GM23248 (cell line): ENCODE measurements around the gene INPP5A. TPM values are rescaled to one million over a fixed set of nuclear protein-coding genes. Genes with fewer than 3 reads are reported as not detected.

Experiments
- DNase-seq: peaks from one replicate; pipeline ENCODE4 v3.0.0-alpha.2; 2015
- H2AFZ ChIP-seq: fragments of 200-600 bp; sonication (generic); 2 replicates; pipeline ENCODE4 v1.6.1; 2016; ENCODE audit warnings: antibody characterized with exemption
- H3F3A ChIP-seq: fragments of 200-600 bp; sonication (generic); 2 replicates; pipeline ENCODE4 v1.6.1; 2016; ENCODE audit warnings: mild to moderate bottlenecking, antibody characterized with exemption, mixed run types; ENCODE audit not compliant: insufficient read depth
- H3K27ac ChIP-seq: fragments of 200-600 bp; sonication (generic); 2 replicates; pipeline ENCODE4 v1.5.1; 2016; ENCODE audit warnings: mild to moderate bottlenecking
- H3K27me3 ChIP-seq: fragments of 200-600 bp; sonication (generic); replicated peaks from 2 replicates; pipeline ENCODE4 v1.6.1; 2016; ENCODE audit warnings: mild to moderate bottlenecking; ENCODE audit not compliant: insufficient read depth
- H3K36me3 ChIP-seq: fragments of 200-600 bp; sonication (generic); 2 replicates; pipeline ENCODE4 v1.6.1; 2016; ENCODE audit warnings: low read depth, mild to moderate bottlenecking
- H3K4me1 ChIP-seq: fragments of 200-600 bp; sonication (generic); 2 replicates; pipeline ENCODE4 v1.6.1; 2016; ENCODE audit warnings: mild to moderate bottlenecking; ENCODE audit not compliant: insufficient read depth
- H3K4me2 ChIP-seq: fragments of 200-600 bp; sonication (generic); one replicate; pipeline ENCODE4 v1.6.1; 2016; ENCODE audit warnings: mild to moderate bottlenecking; ENCODE audit not compliant: unreplicated experiment
- H3K4me3 ChIP-seq: fragments of 200-600 bp; sonication (generic); 2 replicates; pipeline ENCODE4 v1.5.1; 2016; ENCODE audit warnings: mild to moderate bottlenecking
- H3K79me2 ChIP-seq: fragments of 200-600 bp; sonication (generic); 2 replicates; pipeline ENCODE4 v1.6.1; 2016; ENCODE audit warnings: mild to moderate bottlenecking; ENCODE audit not compliant: insufficient read depth
- H3K9ac ChIP-seq: fragments of 200-600 bp; sonication (generic); 2 replicates; pipeline ENCODE4 v1.6.1; 2016; ENCODE audit warnings: mild to moderate bottlenecking
- H3K9me2 ChIP-seq: fragments of 200-600 bp; sonication (generic); 2 replicates; pipeline ENCODE4 v1.6.1; 2016; ENCODE audit warnings: mixed run types, mild to moderate bottlenecking, moderate library complexity; ENCODE audit not compliant: insufficient read depth
- H3K9me3 ChIP-seq: fragments of 200-600 bp; sonication (generic); one replicate; pipeline ENCODE4 v1.6.1; 2017; ENCODE audit warnings: low read depth
- H4K20me1 ChIP-seq: fragments of 200-600 bp; sonication (generic); 2 replicates; pipeline ENCODE4 v1.6.0; 2016; ENCODE audit not compliant: insufficient read depth
- EZH2 ChIP-seq: fragments of 200-600 bp; sonication (generic); IDR thresholded peaks from 2 replicates; pipeline ENCODE4 v1.6.1; 2018; ENCODE audit warnings: antibody characterized with exemption, mild to moderate bottlenecking; ENCODE audit not compliant: insufficient read depth, poor library complexity, severe bottlenecking
- EZH2phosphoT487 ChIP-seq: fragments of 200-600 bp; sonication (generic); IDR thresholded peaks from 2 replicates; pipeline ENCODE4 v1.6.1; 2018; ENCODE audit warnings: antibody characterized with exemption, moderate library complexity, mild to moderate bottlenecking, low read depth; ENCODE audit not compliant: insufficient read depth
- WGBS, 2 experiments: methylation state at CpG; one replicate each; pipeline ENCODE4 v1.1.6; 2015 to 2017; ENCODE audit warnings: low lambda C conversion rate in 2 of 2, low coverage in 1 of 2; ENCODE audit errors: missing lambda C conversion rate in 2 of 2; 5-methylcytosine and 5-hydroxymethylcytosine counted together
- in situ Hi-C: fragments of 300-500 bp; cut with MboI; formaldehyde crosslinking; loops from 2 replicates; pipeline ENCODE4 v1.15.0; 2020
- polyA plus RNA-seq: library from polyadenylated mRNA; unstranded; fragments of >200 nt; fragmentation: Nextera tagmentation; extraction: Ambion mirVana; gene quantifications from 2 replicates; pipeline ENCODE4 v1.2.1, GENCODE V29; 2016
- total RNA-seq: library from RNA; depleted of rRNA; stranded (reverse); fragments of >200 nt; shearing (Covaris generic); gene quantifications from 2 replicates; pipeline ENCODE4 v1.2.3, GENCODE V29; 2014

The INPP5A gene
- total and polyA plus RNA-seq, 2 experiments from 2014 or later = 2.3 to 35.2 TPM

DNA sequence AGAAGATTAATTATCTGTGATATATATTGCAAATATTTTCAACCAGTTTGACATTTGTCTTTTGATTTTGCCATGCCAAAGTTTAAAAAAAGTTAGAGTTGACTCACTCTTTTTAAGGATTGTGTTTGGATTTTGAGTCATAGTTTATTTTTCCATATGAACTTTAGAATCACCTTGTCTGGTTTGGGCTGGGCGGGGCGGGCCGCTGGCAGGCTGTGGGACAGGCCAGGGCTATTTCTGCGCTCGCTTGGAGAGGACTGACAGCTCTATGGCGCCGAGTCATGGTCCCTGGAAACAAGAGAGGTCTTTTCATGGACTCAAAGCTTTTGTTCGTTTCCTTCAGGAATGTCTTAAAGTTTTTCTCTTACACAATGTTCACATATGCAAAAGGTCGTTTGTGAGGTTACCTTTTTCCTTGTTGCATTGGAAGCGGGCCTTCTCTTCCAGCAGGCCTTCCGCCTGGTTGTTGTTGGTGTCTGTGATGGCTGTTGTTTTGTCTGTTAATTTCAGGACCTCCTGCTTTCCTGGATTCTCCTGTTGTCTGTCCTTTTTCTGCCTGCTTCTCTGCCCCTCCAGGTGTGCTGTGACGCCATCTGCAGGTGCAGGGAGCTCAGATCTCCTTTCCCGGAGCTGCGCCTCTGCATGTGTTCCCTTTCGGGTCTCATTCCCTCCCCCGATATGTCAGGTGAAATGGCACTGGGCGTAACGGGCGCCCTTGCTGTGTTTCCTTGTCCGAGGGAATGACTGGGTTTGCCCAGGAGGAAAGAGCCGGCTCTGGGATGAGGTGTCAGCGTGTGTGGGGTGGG, 53.8 kb downstream of the INPP5A start:
- H2AFZ ChIP-seq = no peak overlapping the region
- H4K20me1 ChIP-seq = no peaks in the 10 kb centered on the region
- no peaks in the 10 kb centered on the region for H3K36me3 ChIP-seq
- H3F3A ChIP-seq = no peaks in the 10 kb centered on the region
- H3K9me3 ChIP-seq = no peaks in the 10 kb centered on the region
- H3K9me2 ChIP-seq = no peaks in the 10 kb centered on the region
- no peak overlapping the region for H3K4me3 ChIP-seq
- 84 to 88% methylated on average over 20 to 22 of the region's 22 CpGs for WGBS, 2 experiments
- H3K4me2 ChIP-seq = no peak overlapping the region
- TF ChIP-seq EZH2 (no peak), EZH2phosphoT487 (no peak)
- peaks cover 96% of the 10 kb centered on the region for H3K79me2 ChIP-seq
- no peaks in the 10 kb centered on the region for H3K27me3 ChIP-seq
- H3K27ac ChIP-seq = no peak overlapping the region
- H3K9ac ChIP-seq = no peak overlapping the region
- peak; percentile 56 for DNase-seq
- in situ Hi-C loops = no loop called here
- H3K4me1 ChIP-seq = peaks cover 16% of the 10 kb centered on the region

DNA sequence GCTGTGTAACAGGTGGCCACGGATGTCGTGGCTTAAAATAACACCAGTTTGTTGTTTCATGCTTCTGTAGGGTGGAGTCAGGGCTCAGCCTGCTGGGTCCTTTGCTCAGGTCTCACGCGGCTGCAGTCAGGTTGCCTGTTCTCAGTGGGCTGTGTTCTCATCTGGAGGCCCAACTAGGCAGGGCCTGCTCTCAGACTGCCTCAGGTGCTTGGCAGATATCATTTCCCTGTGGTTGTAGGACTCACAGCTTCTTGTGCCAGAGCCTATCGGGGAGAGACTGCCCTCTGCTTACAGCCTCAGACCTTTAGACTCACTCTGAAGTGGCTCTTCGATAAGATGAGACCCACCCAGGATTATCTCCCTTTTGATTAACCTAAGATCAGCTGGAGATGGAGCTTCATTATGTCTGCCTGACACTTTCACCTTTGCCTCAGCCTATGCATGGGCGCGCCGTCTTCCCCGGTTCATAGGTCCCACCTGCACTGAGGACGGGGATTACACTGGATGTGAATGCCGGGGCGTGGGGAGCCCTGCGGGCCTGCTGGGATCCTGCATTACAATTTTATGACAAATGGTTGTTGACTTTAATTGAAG, 55.3 kb downstream of the INPP5A start:
- peaks cover 16% of the 10 kb centered on the region for H3K4me1 ChIP-seq
- H3K79me2 ChIP-seq = peaks cover 98% of the 10 kb centered on the region
- no peak overlapping the region for H3K4me3 ChIP-seq
- H3K9me2 ChIP-seq = no peaks in the 10 kb centered on the region
- H3K4me2 ChIP-seq = no peak overlapping the region
- no peaks in the 10 kb centered on the region for H3K36me3 ChIP-seq
- WGBS, 2 experiments = 93 to 95% methylated on average over 14 of the region's 14 CpGs
- in situ Hi-C loops = no loop called here
- H3F3A ChIP-seq = no peaks in the 10 kb centered on the region
- no peak for TF ChIP-seq EZH2
- TF ChIP-seq EZH2phosphoT487 = no peak
- H3K9me3 ChIP-seq = no peaks in the 10 kb centered on the region
- H3K27me3 ChIP-seq = no peaks in the 10 kb centered on the region
- H2AFZ ChIP-seq = no peak overlapping the region
- DNase-seq = no peak
- H4K20me1 ChIP-seq = no peaks in the 10 kb centered on the region
- H3K9ac ChIP-seq = no peak overlapping the region
- H3K27ac ChIP-seq = no peak overlapping the region

DNA sequence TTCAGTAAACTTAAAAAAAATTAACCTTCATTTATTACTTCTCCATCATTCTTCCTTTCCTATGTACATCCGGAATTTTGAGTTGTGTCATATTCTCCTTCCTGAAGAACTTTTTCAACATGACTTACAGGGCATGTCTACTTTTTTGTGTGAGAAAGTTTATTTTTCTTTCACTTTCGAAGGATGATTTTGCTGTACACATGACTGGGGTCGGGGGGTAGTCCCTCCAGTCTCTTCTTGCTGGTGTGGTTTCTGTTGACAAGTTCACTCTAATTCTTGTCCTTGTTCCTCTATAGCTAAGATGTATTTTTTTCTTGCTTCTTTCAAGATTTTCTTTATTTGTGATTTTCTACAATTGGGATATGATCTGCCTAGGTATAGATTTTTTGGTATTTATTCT, 55.8 kb downstream of the INPP5A start:
- Histone ChIP-seq H3K27me3 (no peaks in the 10 kb centered on the region), H3K4me1 (peaks cover 13% of the 10 kb centered on the region), H3K27ac (no peak overlapping the region), H3F3A (no peaks in the 10 kb centered on the region), H3K9me3 (no peaks in the 10 kb centered on the region), H3K4me2 (no peak overlapping the region), H3K9ac (no peak overlapping the region), H3K9me2 (no peaks in the 10 kb centered on the region), H2AFZ (no peak overlapping the region), H4K20me1 (no peaks in the 10 kb centered on the region), H3K4me3 (no peak overlapping the region), H3K36me3 (no peaks in the 10 kb centered on the region), H3K79me2 (peaks cover 98% of the 10 kb centered on the region)
- TF ChIP-seq EZH2 = no peak
- TF ChIP-seq EZH2phosphoT487 = no peak
- in situ Hi-C loops = no loop called here
- DNase-seq = no peak
- WGBS, 2 experiments = 82 to 88% methylated on average over 3 of the region's 3 CpGs

DNA sequence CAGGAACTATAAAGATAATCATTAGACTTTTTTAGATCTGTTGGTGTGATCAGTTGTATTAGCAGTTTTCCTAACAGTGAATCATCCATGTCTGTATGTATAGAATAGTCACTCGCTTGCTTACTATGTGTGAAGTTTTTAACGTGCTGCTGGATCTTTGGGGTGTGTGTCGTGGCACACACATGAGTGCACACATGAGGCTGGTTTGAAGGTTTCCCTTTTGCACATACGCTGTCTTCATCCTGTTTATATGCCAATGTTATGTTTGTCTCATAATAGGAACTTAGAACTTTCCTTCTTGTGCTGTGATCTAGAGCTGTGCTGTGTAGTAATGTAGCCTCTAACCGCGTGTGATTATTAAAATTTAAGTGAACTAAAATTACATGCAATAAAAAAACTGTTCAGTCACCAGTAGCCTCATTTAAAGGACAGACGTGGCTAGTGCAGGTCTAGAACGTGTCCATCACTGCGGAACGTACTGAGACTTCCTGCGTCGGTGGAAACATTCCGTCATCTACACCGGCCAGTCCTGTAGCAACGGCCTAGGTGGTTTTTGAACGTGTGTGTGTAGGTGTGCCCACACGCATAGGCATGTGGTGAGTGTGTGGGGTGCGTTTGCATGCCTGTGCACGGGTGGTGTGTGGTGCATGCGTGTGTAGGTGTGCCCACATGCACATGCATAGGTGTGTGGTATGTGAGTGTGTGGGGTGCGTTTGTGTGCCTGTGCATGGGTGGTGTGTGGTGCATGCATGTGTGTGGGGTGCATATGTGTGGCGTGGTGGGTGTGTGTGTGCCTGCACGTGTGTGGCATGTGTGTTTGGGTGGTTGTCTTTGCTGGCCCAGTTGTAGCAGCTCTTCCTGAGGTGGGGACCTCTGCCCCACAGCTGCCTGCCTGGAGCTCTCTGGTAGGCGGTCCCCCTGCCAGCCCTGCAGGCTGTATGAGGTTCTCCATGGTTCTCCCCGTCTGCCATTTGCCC, 56.6 kb downstream of the INPP5A start:
- Histone ChIP-seq H3K9me2 (no peaks in the 10 kb centered on the region), H3K79me2 (peaks cover 98% of the 10 kb centered on the region), H3F3A (no peaks in the 10 kb centered on the region), H3K9me3 (no peaks in the 10 kb centered on the region), H3K4me3 (no peak overlapping the region), H3K4me2 (no peak overlapping the region), H4K20me1 (no peaks in the 10 kb centered on the region), H3K27me3 (no peaks in the 10 kb centered on the region), H3K4me1 (peaks cover 10% of the 10 kb centered on the region; the same call in 1 of the 2 replicates), H2AFZ (no peak overlapping the region), H3K9ac (no peak overlapping the region), H3K36me3 (no peaks in the 10 kb centered on the region), H3K27ac (no peak overlapping the region)
- 79 to 80% methylated on average over 25 of the region's 25 CpGs for whole genome bisulfite sequencing, 2 experiments
- no peak for DNase-seq
- TF ChIP-seq EZH2 = no peak
- no peak for TF ChIP-seq EZH2phosphoT487
- in situ Hi-C loops = no loop called here
